NAMALWA (cell line): ENCODE measurements around the gene ZNF799.
"Not testable (repeated sequence)": the region's sequence is repeated elsewhere in the genome, so short reads cannot be mapped to it uniquely, and the experiment has no call there.

Experiments used
- DNase-seq: peaks from one replicate; pipeline ENCODE4 v3.0.0-alpha.2; 2015; ENCODE audit warnings: low spot score

Gene ZNF799

GRCh38 chr19:12362236-12362635, 38.8 kb downstream of the ZNF799 start:
- not testable (repeated sequence) for DNase-seq

GRCh38 chr19:12353375-12353774, 47.7 kb downstream of the ZNF799 start:
- DNase-seq: no peak

- DNase-seq: no peak
Measured at GRCh38 chr19:12350890-12351197, 50.2 kb downstream of the ZNF799 start.

GRCh38 chr19:12350185-12350889, 50.7 kb downstream of the ZNF799 start:
- DNase-seq: no peak

GRCh38 chr19:12346896-12347295, 54.2 kb downstream of the ZNF799 start:
- DNase-seq: peak; percentile 60

- no peak for DNase-seq
Measured at GRCh38 chr19:12345197-12345596, 55.9 kb downstream of the ZNF799 start.
